Measurements from ENCODE around the gene SPNS3. TPM values are rescaled to one million over a fixed set of nuclear protein-coding genes. Genes with fewer than 3 reads are reported as not detected.

The SPNS3 gene
- total and polyA plus RNA-seq, 2 experiments from 2014 or later = 0.17 to 0.60 TPM

DNA sequence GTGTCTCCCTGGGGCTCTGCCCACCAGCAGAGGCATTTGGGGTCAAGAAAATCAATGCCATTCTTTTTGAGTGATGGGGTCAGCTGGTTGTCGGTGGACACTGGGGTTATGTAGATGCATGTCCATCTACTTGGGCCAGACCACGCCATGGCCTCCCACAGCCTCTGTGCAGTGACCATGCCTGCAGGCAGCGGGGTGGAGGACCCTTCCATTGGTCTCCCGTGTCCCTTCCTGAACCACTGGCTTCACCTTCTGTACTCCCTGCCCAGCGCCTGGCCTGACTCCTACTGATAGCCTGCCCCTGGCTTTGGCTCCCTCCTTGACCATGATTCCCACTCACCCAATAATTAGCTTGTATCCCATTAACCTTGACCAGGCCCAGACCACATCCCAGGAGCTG, 28.0 kb upstream of the SPNS3 start:
- H3K36me3 ChIP-seq (replicated peaks; ENCODE audit: insufficient read depth, low read depth) = no peaks in the 10 kb centered on the region
- TF ChIP-seq EZH2phosphoT487 (IDR thresholded peaks at IDR 0.05; ENCODE audit: low read depth, severe bottlenecking, unreplicated experiment) = no peak
- TF ChIP-seq, protein P1, sequence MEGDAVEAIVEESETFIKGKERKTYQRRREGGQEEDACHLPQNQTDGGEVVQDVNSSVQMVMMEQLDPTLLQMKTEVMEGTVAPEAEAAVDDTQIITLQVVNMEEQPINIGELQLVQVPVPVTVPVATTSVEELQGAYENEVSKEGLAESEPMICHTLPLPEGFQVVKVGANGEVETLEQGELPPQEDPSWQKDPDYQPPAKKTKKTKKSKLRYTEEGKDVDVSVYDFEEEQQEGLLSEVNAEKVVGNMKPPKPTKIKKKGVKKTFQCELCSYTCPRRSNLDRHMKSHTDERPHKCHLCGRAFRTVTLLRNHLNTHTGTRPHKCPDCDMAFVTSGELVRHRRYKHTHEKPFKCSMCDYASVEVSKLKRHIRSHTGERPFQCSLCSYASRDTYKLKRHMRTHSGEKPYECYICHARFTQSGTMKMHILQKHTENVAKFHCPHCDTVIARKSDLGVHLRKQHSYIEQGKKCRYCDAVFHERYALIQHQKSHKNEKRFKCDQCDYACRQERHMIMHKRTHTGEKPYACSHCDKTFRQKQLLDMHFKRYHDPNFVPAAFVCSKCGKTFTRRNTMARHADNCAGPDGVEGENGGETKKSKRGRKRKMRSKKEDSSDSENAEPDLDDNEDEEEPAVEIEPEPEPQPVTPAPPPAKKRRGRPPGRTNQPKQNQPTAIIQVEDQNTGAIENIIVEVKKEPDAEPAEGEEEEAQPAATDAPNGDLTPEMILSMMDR (IDR thresholded peaks at IDR 0.05; ENCODE audit: poor library complexity) = no peak
- no peak for TF ChIP-seq EZH2 (IDR thresholded peaks at IDR 0.05; ENCODE audit: borderline replicate concordance)
- no peaks in the 10 kb centered on the region for H3K9me3 ChIP-seq (ENCODE audit: low read depth)
- no peaks in the 10 kb centered on the region for H4K20me1 ChIP-seq (ENCODE audit: insufficient read depth, poor library complexity, severe bottlenecking)
- H3K4me3 ChIP-seq = no peak overlapping the region
- no peak for DNase-seq (ENCODE audit: low spot score)
- H3K79me2 ChIP-seq = no peaks in the 10 kb centered on the region
- no peaks in the 10 kb centered on the region for H3K4me1 ChIP-seq (ENCODE audit: insufficient read depth)
- H3K27ac ChIP-seq = no peak overlapping the region
- no peaks in the 10 kb centered on the region for H3K27me3 ChIP-seq
- H2AFZ ChIP-seq = no peak overlapping the region
- no peak overlapping the region for H3K4me2 ChIP-seq
- no peaks in the 10 kb centered on the region for H3K9me2 ChIP-seq (replicated peaks; ENCODE audit: insufficient read depth)
- 90% methylated on average over 5 of the region's 5 CpGs for WGBS (ENCODE audit: low lambda C conversion rate, missing lambda C conversion rate)

DNA sequence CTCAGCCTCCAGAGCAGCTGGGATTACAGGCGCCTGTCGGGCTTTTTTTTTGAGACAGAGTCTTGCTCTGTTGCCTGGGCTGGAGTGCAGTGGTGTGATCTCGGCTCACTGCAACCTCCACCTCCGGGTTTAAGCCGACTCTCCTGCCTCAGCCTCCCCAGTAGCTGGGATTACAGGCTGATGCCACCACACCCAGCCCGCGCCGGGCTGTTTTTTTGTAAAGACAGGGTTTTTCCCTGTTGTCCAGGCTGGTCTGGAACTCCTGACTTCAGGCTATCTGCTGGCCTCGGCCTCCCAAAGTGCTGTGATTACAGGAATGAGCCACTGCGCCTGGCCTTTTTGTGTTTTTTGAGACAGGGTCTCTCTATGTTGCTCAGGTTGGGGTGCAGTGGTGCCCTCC, 27.4 kb upstream of the SPNS3 start:
- no peak for TF ChIP-seq EZH2 (IDR thresholded peaks at IDR 0.05; ENCODE audit: borderline replicate concordance)
- TF ChIP-seq EZH2phosphoT487 (IDR thresholded peaks at IDR 0.05; ENCODE audit: low read depth, severe bottlenecking, unreplicated experiment) = no peak
- TF ChIP-seq, protein P1 (IDR thresholded peaks at IDR 0.05; ENCODE audit: poor library complexity) = no peak
- 89% methylated on average over 10 of the region's 10 CpGs for WGBS (ENCODE audit: low lambda C conversion rate, missing lambda C conversion rate)
- no peak overlapping the region for H2AFZ ChIP-seq

DNA sequence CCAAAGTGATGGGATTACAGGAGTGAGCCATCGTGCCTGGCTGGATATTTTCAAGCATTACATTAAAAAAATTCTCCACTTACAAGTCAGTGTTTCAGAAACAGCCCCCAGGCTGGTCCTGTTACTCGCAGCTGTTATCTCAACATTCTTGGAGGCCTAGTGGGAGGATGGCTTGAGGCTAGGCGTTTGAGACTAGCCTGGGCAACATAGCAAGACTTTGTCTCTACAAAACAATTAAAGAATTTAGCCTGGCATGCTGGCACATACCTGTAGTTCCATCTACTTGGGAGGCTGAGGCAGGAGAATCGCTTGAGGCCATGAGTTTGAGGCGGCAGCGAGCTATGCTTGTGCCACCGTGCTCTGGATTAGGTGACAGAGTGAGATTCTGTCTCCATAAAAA, 26.5 kb upstream of the SPNS3 start:
- 64% methylated on average over 7 of the region's 7 CpGs for WGBS (ENCODE audit: low lambda C conversion rate, missing lambda C conversion rate)
- DNase-seq (ENCODE audit: low spot score) = no peak
- TF ChIP-seq, protein P1 (IDR thresholded peaks at IDR 0.05; ENCODE audit: poor library complexity) = no peak
- TF ChIP-seq EZH2phosphoT487 (IDR thresholded peaks at IDR 0.05; ENCODE audit: low read depth, severe bottlenecking, unreplicated experiment) (no peak), EZH2 (IDR thresholded peaks at IDR 0.05; ENCODE audit: borderline replicate concordance) (no peak)
- no peaks in the 10 kb centered on the region for H3K27me3 ChIP-seq
- no peaks in the 10 kb centered on the region for H3K9me3 ChIP-seq (ENCODE audit: low read depth)
- H3K4me3 ChIP-seq = no peak overlapping the region
- no peaks in the 10 kb centered on the region for H4K20me1 ChIP-seq (ENCODE audit: insufficient read depth, poor library complexity, severe bottlenecking)
- H3K79me2 ChIP-seq = no peaks in the 10 kb centered on the region
- no peak overlapping the region for H3K4me2 ChIP-seq
- no peaks in the 10 kb centered on the region for H3K9me2 ChIP-seq (replicated peaks; ENCODE audit: insufficient read depth)
- H3K27ac ChIP-seq = no peak overlapping the region
- H3K36me3 ChIP-seq (replicated peaks; ENCODE audit: insufficient read depth, low read depth) = no peaks in the 10 kb centered on the region
- no peaks in the 10 kb centered on the region for H3K4me1 ChIP-seq (ENCODE audit: insufficient read depth)
- no peak overlapping the region for H2AFZ ChIP-seq

More for the DNA sequence above, 27.4 kb upstream of the SPNS3 start:
- no peaks in the 10 kb centered on the region for H3K4me1 ChIP-seq (ENCODE audit: insufficient read depth)
- no peaks in the 10 kb centered on the region for H3K36me3 ChIP-seq (replicated peaks; ENCODE audit: insufficient read depth, low read depth)
- H3K9me3 ChIP-seq (ENCODE audit: low read depth) = no peaks in the 10 kb centered on the region
- no peak for DNase-seq (ENCODE audit: low spot score)
- no peak overlapping the region for H3K4me2 ChIP-seq
- no peaks in the 10 kb centered on the region for H3K9me2 ChIP-seq (replicated peaks; ENCODE audit: insufficient read depth)
- no peaks in the 10 kb centered on the region for H4K20me1 ChIP-seq (ENCODE audit: insufficient read depth, poor library complexity, severe bottlenecking)
- H3K27ac ChIP-seq = no peak overlapping the region
- H3K79me2 ChIP-seq = no peaks in the 10 kb centered on the region
- H3K4me3 ChIP-seq = no peak overlapping the region
- H3K27me3 ChIP-seq = no peaks in the 10 kb centered on the region

DNA sequence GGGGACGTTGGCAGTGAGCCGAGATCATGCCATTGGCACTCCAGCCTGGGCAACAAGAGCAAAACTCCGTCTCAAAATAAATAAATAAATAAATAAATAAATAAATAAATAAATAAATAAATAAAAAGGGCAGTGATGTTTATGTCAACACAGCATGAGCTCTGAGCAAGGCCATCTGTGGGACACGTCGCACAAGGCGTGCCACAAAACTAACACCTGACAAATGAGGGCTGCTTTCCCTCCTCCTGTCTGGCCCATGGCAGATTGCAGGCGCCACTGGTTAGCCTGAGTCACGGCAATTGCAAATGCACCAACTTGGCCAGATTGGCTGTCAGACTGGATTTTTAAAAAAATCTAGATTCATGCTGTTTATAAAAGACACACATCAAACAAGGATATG, 25.9 kb upstream of the SPNS3 start:
- WGBS (ENCODE audit: low lambda C conversion rate, missing lambda C conversion rate) = 81% methylated on average over 8 of the region's 8 CpGs
- no peaks in the 10 kb centered on the region for H4K20me1 ChIP-seq (ENCODE audit: insufficient read depth, poor library complexity, severe bottlenecking)
- no peaks in the 10 kb centered on the region for H3K4me1 ChIP-seq (ENCODE audit: insufficient read depth)
- no peak overlapping the region for H3K4me3 ChIP-seq
- H3K4me2 ChIP-seq = no peak overlapping the region
- no peaks in the 10 kb centered on the region for H3K27me3 ChIP-seq
- TF ChIP-seq EZH2 (IDR thresholded peaks at IDR 0.05; ENCODE audit: borderline replicate concordance) (no peak), EZH2phosphoT487 (IDR thresholded peaks at IDR 0.05; ENCODE audit: low read depth, severe bottlenecking, unreplicated experiment) (no peak)
- TF ChIP-seq, protein P1 (IDR thresholded peaks at IDR 0.05; ENCODE audit: poor library complexity) = no peak
- H3K9me2 ChIP-seq (replicated peaks; ENCODE audit: insufficient read depth) = no peaks in the 10 kb centered on the region
- no peaks in the 10 kb centered on the region for H3K79me2 ChIP-seq
- H2AFZ ChIP-seq = no peak overlapping the region
- H3K9me3 ChIP-seq (ENCODE audit: low read depth) = no peaks in the 10 kb centered on the region
- no peak overlapping the region for H3K27ac ChIP-seq
- no peaks in the 10 kb centered on the region for H3K36me3 ChIP-seq (replicated peaks; ENCODE audit: insufficient read depth, low read depth)
- DNase-seq (ENCODE audit: low spot score) = no peak

Data from hepatocyte (in vitro differentiated cells).